Measurements from ENCODE around the gene CRYZL1.

Gene CRYZL1

DNA sequence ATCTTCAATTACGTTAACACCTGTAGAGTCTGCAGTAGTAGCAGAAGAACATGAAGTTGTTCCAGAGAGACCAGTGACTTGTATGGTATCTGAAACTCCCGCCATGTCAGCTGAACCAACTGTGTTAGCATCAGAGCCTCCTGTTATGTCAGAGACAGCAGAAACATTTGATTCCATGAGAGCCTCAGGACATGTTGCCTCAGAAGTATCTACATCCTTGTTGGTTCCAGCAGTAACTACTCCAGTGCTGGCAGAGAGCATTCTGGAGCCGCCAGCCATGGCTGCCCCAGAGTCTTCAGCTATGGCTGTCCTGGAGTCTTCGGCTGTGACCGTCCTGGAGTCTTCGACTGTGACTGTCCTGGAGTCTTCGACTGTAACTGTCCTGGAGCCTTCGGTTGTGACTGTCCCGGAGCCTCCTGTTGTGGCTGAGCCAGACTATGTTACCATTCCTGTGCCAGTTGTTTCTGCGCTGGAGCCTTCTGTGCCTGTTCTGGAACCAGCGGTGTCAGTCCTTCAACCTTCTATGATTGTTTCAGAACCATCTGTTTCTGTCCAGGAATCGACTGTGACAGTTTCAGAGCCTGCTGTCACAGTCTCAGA is 88.4 kb downstream of the CRYZL1 start:
- DNase-seq (ENCODE audit: low spot score): no peak
- ChIA-PET CTCF (no interaction called here), POLR2A (ENCODE audit: low non-redundant PET) (no interaction called here)
- TF ChIP-seq CTCF (conservative IDR thresholded peaks at IDR 0.05; ENCODE audit: low read depth): no peak
- no peak overlapping the region for H3K27ac ChIP-seq

GRCh38 chr21:33552093-33552998 is 89.2 kb downstream of the CRYZL1 start:
- no peak for DNase-seq (ENCODE audit: low spot score)
- CTCF ChIA-PET: no interaction called here
- H3K27ac ChIP-seq: no peak overlapping the region
- POLR2A ChIA-PET (ENCODE audit: low non-redundant PET): no interaction called here
- TF ChIP-seq CTCF (conservative IDR thresholded peaks at IDR 0.05; ENCODE audit: low read depth): no peak

DNA sequence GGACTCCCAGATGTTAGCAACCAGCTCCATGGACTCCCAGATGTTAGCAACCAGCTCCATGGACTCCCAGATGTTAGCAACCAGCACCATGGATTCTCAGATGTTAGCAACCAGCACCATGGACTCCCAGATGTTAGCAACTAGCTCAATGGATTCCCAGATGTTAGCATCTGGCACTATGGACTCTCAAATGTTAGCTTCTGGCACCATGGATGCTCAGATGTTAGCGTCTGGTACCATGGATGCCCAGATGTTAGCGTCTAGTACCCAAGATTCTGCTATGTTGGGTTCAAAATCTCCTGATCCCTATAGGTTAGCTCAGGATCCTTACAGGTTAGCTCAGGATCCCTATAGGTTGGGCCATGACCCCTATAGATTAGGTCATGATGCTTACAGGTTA is 89.9 kb downstream of the CRYZL1 start:
- DNase-seq (ENCODE audit: low spot score): no peak
- ChIA-PET CTCF (no interaction called here), POLR2A (ENCODE audit: low non-redundant PET) (no interaction called here)
- no peak overlapping the region for H3K27ac ChIP-seq
- no peak for TF ChIP-seq CTCF (conservative IDR thresholded peaks at IDR 0.05; ENCODE audit: low read depth)

GRCh38 chr21:33550772-33551660 is 90.5 kb downstream of the CRYZL1 start:
- no peak for TF ChIP-seq CTCF (conservative IDR thresholded peaks at IDR 0.05; ENCODE audit: low read depth)
- DNase-seq (ENCODE audit: low spot score): no peak
- CTCF ChIA-PET: no interaction called here
- no peak overlapping the region for H3K27ac ChIP-seq
- POLR2A ChIA-PET (ENCODE audit: low non-redundant PET): no interaction called here

- H3K27ac ChIP-seq: no peak overlapping the region
- ChIA-PET POLR2A (ENCODE audit: low non-redundant PET) (no interaction called here), CTCF (no interaction called here)
- DNase-seq (ENCODE audit: low spot score): no peak
- TF ChIP-seq CTCF (conservative IDR thresholded peaks at IDR 0.05; ENCODE audit: low read depth): no peak
Measured at GRCh38 chr21:33549848-33550771, 91.4 kb downstream of the CRYZL1 start.

All from RWPE1 (cell line).